Umbilical cord (tissue), 2 donors: ENCODE measurements around the gene NEUROD4. TPM values are rescaled to one million over a fixed set of nuclear protein-coding genes. Genes with fewer than 3 reads are reported as not detected.
"Not testable (repeated sequence)": the region's sequence is repeated elsewhere in the genome, so short reads cannot be mapped to it uniquely, and the experiment has no call there.

ENCODE experiments used
- DNase-seq: peaks from one replicate; pipeline ENCODE4 v3.0.0-alpha.2; 2015; ENCODE audit warnings: low spot score
- total RNA-seq: library from RNA; depleted of rRNA; stranded (reverse); fragments of >200 nt; gene quantifications from one replicate; pipeline ENCODE4 v1.2.3, GENCODE V29; 2014; ENCODE audit warnings: low replicate concordance; ENCODE audit not compliant: insufficient read depth

Gene NEUROD4
- total RNA-seq: 3.4 TPM

- peak; percentile 70 for DNase-seq
These were observed at the start of gene NEUROD4 for GRCh38 chr12:55019784-55020183. Gene NEUROD4, plus strand, starts transcription at chr12:55019974. Its CDS starts 6,466 bp downstream, at chr12:55026440.

GRCh38 chr12:54970741-54971140, 49.0 kb upstream of the NEUROD4 start:
- DNase-seq: peak; percentile 55

- DNase-seq: peak; percentile 42
These were observed 46.2 kb upstream of the NEUROD4 start for GRCh38 chr12:54973556-54973955.

DNA sequence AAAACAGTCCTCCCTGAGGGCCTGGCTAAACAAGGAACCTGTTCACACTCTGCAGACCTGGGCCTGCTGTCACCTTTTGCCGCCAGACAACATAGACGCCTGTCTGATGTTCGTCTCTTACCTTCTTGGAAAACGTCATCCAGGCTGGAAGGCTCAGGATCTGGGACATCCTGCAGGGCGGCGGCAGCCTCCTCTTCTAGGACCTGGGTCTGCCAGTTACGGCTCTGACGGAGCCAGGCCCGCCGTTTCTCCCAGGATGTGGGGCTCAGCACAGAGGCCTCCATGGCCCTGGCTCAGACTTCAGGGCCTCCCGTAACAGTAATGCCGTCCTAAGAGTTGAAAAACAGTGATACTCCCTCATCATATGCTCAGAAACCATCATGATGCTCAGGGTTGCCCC, 45.5 kb upstream of the NEUROD4 start:
- no peak for DNase-seq

- DNase-seq: no peak
These were observed 44.5 kb upstream of the NEUROD4 start for GRCh38 chr12:54975272-54975671.

DNA sequence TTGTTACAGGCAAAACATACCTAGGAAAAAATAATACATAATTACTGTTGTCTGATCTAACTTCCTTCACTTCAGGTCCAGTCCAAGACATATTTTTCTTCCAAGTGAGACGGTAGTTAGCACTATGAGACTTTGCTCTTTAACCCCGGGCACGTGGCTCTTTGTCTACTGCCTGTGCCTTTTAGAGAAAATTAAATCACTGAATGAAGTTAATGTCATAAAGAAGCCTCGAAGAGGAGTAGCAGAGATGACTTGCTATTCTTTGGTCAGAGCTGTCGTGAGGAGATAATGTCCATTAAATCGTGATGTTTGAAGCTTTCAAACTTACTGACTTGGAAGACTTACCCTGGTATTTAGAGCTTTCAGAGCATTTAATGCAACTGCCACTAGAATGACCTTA, 43.9 kb upstream of the NEUROD4 start:
- DNase-seq: no peak

DNA sequence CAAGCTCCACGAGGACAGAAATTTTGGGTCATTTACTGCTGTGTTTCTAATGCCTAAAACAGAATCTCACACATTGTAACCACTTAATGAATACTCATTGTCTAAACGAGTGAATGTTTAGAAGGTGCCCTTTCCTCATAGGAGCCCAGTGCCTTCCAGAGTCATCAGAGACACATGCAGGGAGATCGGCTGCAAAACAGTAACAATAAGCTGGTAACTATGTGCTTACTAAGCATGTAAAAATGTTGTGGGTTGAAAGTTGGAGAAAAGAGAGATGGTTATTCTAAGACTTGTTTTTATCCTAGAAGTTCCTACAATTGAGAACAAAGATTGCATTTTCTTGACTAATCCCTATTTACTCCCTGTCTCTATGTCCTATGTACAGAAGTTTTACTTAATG, 42.6 kb upstream of the NEUROD4 start:
- DNase-seq: no peak

GRCh38 chr12:54977857-54978256, 41.9 kb upstream of the NEUROD4 start:
- DNase-seq: no peak

DNA sequence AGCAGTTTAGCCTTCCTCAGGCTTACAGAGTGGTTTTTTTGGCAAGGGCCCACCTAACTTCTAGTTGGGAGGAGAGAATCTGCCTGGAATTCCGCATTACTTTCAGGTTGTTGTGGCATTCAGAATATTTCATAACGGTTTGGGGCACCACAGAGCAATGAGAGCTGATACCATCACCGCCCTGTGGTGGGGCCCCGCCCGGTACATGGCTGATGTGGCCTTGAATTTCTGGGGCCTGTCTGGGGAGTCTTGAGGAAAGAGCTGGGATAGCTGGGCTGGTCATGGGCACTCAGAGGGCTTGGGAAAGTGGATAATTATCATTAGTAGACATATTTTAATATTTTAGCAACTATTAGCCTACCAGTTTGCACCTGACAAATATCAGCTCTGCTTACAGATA, 39.4 kb upstream of the NEUROD4 start:
- no peak for DNase-seq

DNA sequence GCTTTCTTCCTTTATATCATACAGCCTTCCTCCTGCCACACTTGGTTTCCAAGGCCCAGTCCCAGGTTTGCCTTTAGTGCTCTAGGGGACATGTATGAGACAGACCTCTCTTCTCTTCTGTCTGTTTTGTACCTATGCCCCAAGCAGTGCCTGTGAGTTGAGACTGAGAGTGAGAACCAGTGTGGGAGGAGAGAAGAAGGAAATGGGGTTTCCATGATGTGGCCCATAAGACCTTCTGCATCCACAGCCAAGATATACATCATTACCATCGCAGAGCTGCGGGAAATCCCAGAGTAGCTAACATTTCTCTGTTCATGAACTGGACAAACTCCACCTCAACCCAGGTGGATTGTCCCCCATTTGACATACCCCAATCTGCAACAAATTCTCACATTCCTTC, 38.0 kb upstream of the NEUROD4 start:
- DNase-seq: no peak

DNA sequence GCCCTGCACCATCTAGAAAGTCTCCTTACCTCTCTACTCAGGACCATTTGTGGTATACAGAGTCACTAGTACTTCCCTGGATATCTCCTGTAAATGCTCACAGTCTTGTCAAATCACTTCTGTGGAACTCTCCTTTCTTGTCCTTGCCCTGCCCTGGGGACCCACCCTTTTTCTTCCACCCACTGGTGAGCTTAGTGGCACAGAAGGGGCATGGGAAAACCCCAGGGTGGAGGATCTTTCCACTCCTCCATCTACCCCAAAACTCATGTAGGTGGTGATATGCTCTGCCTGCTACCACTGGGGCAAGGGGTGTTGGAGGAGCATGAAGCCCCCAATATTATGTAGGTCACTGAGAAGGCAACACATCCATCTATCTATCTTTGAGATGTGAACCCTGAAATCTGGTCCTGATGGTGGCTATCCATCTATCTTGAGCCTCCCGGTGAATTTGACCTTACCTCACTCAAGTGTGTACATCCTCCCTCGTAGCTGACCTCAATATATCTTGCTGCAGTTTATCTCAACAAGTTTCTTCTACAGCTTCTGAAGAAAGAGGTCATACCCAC, 36.2 kb upstream of the NEUROD4 start:
- DNase-seq: no peak

DNA sequence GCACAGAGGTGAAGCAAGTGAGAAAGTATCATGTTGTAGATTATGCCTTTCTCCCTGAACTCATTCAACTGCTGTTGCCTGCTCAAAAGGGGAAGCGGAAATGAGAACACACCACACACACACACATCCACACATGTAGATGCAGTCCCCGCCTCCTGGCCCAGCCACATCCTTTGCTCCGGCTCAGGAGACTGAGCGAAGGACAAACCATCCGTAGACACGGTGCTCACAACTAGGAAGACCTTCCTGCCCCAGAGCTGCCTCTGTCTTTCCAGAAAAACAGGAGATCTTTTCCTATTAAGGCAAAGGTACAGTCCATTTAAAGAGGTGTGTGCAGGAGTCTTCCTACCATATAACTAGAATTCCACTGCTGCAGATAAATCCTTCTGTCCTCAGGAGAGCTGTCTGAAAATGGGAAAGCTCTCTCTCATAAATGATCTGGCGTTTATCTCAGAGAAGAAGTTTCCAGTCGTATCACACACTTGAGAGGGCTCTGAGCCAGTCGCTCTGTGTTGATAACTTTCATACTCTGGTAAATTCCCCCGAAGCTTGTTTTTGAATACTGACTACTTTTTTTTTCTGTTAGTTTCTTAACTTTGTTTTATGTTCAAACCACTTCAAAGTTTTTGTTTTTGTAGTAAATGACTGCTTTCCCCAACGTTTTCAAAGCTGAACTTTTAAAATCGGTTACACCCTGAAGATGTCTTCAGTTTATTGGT, 35.0 kb upstream of the NEUROD4 start, which contains the start of gene TESPA1:
Gene TESPA1 (minus strand): TSS at position 105 of the 719 bp plus-strand sequence. CDS start 10,200 bp downstream, outside the sequence.
- DNase-seq: peak; percentile 78

- DNase-seq: not testable (repeated sequence)
These were observed 33.0 kb upstream of the NEUROD4 start for GRCh38 chr12:54986773-54987172.

DNA sequence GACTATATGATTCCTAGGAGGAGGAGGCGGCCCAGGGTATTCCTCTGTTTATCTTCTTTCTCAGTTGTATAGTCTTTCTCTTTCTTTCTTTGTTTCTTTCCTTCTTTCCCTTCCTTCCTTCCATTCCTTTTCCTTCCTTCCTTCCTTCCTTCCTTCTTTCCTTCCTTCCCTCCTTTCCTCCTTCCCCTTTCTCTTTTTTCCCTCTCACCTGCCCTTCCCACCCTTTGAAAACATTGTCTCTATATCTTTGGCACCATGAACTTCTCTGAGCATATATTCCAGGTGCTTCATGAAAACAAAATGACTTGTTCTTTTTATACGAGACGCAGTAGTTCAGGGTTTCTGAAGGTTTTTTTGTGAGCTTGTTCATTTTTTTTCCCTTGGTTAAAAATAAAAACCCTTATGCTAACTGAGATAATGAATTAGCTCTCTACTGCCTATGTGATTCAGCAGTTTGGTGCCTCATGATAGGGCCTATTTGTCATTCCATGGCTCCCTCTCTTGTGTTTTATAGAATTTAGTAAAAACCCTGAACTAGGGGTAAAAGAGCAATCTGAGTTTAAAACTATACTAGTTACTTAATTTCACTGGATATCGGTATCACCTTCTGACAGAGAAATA, 32.1 kb upstream of the NEUROD4 start:
- DNase-seq: no peak

GRCh38 chr12:54988402-54989054, 31.2 kb upstream of the NEUROD4 start:
- DNase-seq: peak; percentile 37

GRCh38 chr12:54989829-54990228, 29.9 kb upstream of the NEUROD4 start:
- DNase-seq: no peak

DNA sequence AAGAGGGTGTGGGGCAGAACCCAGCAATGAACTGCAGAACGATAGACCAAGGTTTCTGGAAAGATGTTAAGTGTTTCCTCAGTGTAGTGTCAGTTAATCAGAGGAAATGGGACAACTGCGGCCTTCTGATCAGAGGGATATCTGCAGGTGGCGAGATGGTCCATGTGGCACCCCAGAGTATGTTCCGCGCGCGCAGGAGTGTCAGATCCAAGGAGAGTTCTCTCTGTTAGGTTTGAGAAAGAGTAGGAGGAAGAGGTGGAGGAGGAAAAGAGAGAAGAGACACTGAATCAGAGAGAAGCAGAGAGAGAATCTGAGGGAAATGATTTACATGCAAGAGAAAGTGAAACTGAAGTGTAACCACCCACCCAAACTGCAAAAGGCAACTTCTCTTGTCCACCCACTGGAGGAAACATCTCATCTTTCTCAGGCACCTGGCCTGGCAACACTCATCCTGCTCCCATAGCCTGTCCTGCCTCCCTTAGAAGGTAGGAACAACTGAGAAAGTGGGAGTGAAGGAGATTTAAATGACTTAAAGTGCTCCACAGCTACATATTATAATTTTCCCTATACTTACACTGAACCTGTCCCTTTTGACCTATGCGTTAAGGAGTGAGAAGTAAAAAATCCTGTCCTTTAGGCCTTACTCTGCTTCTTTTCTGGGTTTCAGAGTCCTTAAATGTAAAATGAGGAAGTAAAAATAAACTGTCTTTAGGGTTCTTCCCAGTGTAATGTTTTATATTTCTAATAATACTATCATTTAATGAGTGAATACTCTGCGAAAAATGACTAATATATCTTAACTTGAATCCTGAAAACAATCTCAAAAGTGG, 28.4 kb upstream of the NEUROD4 start:
- no peak for DNase-seq

- no peak for DNase-seq
These were observed 27.8 kb upstream of the NEUROD4 start for GRCh38 chr12:54991991-54992375.

DNA sequence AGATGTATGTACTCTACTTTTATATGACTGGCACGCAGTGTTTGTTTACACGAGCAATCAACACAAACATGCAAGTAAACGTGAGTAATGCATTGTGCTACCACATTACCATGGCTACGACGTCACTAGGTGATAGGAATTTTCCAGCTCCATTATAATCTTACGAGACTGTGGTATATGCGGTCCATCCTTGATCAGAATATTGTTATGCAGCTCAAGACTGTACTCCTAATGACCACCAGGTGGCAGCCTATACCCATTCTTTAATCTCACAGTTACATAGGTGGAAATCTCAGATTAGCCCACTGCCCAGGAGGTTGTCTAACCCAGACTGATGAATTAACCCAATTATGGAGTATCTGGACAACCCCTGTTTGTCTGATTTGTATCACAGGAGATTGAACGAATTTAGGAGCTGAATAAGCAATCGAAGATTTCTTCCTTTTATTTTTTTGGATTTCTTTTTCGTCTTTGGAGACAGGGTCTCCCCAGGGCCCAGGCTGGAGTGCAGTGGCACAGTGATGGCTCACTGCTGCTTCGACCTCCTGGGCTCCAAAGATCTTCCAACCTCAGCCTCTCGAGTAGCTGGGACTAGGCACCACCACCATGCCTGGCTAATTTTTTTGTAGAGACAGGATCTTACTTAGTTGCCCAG, 26.5 kb upstream of the NEUROD4 start:
- DNase-seq: peak; percentile 43

DNA sequence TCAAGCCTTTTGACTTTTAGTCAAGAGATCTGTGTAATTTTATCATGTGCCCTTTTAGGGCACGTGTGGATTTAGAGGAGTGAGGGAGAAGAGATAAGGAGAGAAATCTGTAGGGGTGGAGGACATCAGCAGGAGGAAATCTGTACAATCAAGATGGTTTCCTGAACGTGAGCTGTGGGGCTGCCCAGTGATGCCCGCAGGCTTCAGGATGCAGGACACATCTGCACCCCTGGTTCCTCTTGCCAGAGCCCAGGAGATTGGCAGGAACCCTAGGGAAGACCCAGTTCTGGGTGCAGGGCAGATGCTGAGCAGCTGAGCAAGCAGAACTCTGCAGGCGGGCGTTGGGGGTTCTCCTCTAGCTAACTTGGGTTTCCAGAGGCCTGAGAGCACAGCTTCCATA, 23.6 kb upstream of the NEUROD4 start:
- no peak for DNase-seq
